Stimulated activated CD8-positive, alpha-beta memory T cell treated with anti-CD3 and anti-CD28 coated beads, Interleukin-2, amount 100 ng/mL, for 48 hours (primary cell): ENCODE measurements around the gene MMP19.

Source experiments
- DNase-seq, 2 donors: peaks; one replicate each; pipeline ENCODE4 v3.0.0-alpha.2; 2020; ENCODE audit warnings: low read depth in 2 of 2

MMP19 gene

DNA sequence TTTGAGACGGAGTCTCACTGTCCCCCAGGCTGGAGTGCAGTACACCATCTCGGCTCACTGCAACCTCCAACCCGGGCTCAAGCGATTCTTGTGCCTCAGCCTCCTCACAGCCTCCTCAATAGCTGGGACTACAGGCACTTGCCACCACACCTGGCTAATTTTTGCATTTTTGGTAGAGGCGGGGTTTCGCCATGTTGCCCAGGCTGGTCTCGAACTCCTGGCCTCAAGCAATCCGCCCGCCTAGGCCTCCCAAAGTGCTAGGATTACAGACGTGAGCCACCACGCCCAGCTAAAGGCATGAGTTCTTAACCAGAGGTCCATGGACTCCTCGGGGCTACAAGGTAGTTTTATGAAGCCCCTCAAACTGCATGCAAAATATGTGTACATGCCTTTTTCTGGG is 27.3 kb downstream of the MMP19 start:
- no peak for DNase-seq

DNA sequence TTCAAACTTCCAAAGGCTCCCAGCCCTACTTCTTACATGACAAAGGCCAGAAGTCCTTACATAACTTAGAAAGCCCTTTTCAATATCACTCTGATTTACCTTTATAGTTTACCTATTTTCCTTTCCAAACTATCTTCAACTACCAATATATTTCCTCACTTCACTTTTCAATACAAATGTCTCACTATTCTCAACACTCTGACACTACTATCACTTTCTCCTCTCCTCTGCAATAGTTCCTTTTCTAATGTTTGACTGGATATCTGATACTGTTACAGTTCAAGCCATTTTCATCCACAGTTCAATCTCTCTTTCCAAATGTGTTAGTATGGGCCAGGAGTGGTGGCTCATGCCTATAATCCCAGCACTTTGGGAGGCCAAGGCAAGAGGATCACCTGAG is 28.5 kb downstream of the MMP19 start:
- no peak for DNase-seq

- DNase-seq: no peak
Observed at GRCh38 chr12:55812088-55812487, 30.6 kb downstream of the MMP19 start.

DNA sequence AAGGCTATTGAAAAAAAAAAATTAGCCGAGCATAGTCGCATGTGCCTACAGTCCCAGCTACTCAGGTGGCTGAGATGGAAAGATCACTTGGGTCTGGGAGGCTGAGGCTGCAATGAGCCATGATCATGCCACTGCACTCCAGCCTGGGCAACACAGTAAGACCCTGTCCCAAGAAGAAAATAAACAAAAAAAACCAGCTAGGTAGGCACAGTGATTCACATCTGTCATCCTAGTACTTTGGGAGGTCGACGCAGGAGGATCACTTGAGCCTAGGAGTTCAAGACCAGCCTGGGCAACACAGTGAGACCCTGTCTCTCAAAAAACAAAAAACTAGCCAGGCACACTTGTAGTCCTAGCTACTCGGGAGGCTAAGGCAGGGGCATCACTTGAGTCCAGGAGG is 33.5 kb downstream of the MMP19 start:
- DNase-seq: no peak

GRCh38 chr12:55806982-55807381 is 35.8 kb downstream of the MMP19 start:
- no peak for DNase-seq

DNA sequence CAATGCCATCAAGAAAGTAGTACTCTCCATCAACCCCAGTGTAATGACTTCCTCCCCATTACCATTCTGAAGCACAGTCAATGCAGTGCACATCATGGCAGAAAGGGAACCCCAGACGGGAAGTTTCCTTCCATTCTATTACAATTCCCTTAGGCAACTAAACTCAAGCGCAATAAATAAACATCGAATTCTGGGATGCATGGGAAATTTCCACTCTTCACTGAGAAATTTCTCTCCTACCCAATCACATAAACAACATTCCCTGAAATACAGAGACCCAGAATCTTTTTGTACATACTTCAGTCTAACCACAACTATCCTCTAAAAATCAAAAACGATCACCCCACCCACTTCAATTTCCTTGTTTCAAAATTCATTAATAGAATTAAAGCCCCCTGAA is 45.2 kb downstream of the MMP19 start:
- no peak for DNase-seq

DNA sequence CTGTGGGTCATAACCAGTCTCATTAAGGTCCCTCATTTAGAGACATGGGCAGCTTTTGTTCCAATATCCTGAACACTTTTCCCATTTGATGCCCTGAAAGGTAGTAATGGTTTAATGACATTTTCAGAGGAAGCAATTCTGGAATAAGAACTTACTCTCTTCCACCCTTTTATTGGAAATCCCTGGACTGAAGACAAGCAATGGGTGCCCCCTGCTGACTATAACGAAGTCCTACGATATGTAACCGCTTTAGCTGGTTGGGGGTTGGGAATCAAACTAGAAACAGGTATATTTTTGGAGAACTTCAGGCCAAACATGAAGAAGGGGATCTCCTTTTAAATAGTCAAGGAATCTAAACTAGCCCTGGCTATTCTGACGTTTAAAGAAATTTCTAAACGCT is 45.7 kb downstream of the MMP19 start:
- DNase-seq: no peak

- no peak for DNase-seq
Observed at GRCh38 chr12:55795950-55796349, 46.8 kb downstream of the MMP19 start.

DNA sequence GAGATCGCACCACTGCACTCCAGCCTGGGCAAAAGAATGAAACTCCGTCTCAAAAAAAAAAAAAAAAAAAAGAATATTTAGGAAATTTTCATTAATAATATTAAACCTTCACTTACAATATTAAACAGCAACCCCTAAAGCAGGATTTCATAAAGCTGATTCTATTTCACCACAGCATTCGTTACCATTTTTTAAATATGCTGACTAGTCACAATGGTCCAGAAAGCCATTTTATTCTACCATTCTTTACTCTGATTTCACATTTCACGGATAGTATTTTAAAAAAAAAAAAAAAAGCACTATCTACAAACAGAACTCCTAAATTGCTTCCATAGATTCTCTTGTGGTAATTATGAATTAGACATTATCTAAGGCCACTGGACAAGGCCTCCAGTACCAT is 52.8 kb downstream of the MMP19 start:
- no peak for DNase-seq

DNA sequence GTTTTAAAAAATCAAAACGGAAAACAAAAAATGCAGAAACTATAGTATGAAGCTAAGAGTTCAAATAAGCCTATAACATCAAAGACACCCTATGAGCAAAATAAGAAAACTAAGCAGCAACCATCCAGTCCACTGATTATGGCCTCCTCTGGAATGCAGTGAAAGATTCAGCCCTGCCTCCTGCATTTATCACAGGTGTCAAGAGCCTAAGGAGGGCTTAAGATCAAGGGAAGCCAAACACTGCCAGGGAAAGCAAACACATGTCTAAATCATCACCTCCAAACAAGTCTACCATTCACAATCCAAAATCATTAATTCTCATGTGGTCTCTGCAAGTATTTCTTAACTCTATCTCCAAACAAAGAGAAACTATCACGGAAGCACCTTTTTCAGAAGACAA is 53.6 kb downstream of the MMP19 start:
- no peak for DNase-seq

DNA sequence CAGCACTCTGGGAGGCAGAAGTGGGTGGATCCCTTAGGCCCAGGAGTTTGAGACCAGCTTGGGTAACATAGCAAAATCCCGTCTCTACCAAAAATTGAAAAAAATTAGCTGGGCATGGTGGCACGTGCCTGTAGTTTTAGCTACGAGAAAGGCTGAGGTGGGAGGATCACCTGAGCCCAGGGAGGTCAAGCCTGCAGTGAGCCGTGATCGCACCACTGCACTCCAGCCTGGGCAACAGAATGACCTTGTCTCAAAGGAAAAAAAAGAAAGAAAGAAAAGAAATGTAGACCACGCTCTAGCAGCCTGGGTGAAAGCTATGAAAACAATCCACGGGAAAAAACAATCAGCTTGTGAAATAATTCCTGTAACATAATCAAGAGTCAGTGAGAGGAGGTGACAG is 54.2 kb downstream of the MMP19 start:
- no peak for DNase-seq
